Activated gamma-delta T cell treated with Interleukin-2 at 50 U/mL for 16 hours (primary cell): Measurements from ENCODE around the gene AGPAT2.
A peak's percentile ranks its signal among the peaks of the same experiment; 100 is the strongest.

Experiments used
- DNase-seq: peaks from one replicate; pipeline ENCODE4 v3.0.0-alpha.2; 2020

Gene AGPAT2

DNA sequence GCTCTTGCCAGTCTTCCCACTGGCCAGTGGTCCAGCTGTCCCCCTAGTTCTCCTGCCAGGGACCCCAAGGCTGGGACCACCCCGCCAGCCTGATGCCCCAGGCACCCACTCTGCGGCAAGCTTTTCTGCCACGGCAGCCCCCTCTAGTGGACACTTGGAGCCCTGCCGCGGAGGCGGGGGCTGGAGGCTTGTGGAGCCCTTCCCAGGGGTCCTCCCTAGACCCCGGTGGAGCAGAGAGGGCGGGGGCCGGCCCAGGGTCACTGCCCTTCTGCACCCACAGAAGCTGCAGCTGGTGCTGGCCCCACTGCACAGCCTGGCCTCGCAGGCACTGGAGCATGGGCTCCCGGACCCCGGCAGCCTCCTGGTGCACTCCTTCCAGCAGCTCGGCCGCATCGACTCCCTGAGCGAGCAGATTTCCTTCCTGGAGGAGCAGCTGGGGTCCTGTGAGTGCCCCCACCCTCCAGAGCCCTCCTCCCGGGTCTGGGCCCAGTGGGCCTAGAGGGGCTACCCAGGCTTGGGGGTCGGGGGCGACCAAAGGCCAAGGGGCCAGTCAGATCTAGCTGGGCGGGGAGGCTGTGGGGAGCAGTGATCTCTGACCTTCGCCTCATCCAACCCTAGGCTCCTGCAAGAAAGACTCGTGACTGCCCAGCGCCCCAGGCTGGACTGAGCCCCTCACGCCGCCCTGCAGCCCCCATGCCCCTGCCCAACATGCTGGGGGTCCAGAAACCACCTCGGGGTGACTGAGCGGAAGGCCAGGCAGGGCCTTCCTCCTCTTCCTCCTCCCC lies 15.4 kb downstream of the AGPAT2 start:
- DNase-seq: peak; percentile 30

- DNase-seq: no peak
Measured at GRCh38 chr9:136671254-136671614, 16.0 kb downstream of the AGPAT2 start.

- no peak for DNase-seq
Measured at GRCh38 chr9:136670576-136671253, 16.5 kb downstream of the AGPAT2 start.

DNA sequence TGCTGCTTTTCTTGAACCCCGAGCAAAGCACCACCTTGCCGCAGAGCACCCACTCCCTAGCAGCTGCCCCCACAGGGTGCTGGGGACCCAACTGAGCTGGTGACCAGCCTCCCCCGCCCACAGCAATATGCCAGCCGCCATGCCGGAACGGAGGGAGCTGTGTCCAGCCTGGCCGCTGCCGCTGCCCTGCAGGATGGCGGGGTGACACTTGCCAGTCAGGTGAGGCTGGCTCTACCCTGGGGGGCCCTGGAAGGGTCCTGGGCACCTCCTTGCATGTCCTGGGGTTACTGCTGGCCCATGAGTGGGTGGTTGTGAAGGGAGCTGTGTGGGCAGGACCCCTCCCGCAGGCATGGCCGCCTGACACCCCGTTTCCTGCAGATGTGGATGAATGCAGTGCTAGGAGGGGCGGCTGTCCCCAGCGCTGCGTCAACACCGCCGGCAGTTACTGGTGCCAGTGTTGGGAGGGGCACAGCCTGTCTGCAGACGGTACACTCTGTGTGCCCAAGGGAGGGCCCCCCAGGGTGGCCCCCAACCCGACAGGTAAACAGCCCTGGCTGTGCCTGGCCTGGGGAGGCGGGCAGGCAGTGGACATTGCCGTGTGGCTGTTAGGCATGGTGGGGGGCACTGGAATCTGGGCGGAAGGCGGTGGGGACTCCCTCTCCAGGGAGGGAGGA lies 17.3 kb downstream of the AGPAT2 start:
- no peak for DNase-seq

GRCh38 chr9:136668983-136669790 lies 18.1 kb downstream of the AGPAT2 start:
- DNase-seq: no peak

DNA sequence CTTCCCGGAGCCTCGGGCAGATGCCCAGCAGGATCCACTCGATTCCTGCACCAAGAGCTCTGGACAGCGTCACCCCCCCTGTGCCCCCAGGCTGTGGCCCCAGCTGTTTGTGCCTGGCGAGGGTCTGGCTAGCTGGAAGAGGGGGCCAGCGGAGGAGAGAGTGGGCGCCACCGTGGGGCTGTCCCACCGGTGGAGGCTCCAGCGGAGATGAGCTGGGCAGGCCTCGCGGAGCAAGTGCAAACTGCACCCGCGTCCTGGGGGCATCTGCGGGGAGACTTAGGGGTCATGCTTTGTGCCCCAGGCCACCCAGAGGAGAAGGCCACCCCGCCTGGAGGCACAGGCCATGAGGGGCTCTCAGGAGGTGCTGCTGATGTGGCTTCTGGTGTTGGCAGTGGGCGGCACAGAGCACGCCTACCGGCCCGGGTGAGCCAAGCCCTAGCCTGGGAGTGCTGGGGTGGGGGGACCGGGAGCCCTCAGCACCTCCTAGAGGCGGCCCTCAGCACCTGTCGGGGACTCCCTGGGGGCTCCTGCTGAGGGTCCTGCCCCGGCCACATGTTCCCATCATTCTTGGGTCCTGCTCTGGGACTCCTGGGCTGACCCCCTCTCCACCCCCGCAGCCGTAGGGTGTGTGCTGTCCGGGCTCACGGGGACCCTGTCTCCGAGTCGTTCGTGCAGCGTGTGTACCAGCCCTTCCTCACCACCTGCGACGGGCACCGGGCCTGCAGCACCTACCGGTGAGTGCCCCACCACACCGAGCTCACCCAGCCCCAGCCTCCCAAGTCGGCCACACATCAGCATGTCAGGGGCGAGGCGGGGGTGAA lies 19.1 kb downstream of the AGPAT2 start:
- DNase-seq: no peak

GRCh38 chr9:136667214-136667939 lies 19.9 kb downstream of the AGPAT2 start:
- no peak for DNase-seq

DNA sequence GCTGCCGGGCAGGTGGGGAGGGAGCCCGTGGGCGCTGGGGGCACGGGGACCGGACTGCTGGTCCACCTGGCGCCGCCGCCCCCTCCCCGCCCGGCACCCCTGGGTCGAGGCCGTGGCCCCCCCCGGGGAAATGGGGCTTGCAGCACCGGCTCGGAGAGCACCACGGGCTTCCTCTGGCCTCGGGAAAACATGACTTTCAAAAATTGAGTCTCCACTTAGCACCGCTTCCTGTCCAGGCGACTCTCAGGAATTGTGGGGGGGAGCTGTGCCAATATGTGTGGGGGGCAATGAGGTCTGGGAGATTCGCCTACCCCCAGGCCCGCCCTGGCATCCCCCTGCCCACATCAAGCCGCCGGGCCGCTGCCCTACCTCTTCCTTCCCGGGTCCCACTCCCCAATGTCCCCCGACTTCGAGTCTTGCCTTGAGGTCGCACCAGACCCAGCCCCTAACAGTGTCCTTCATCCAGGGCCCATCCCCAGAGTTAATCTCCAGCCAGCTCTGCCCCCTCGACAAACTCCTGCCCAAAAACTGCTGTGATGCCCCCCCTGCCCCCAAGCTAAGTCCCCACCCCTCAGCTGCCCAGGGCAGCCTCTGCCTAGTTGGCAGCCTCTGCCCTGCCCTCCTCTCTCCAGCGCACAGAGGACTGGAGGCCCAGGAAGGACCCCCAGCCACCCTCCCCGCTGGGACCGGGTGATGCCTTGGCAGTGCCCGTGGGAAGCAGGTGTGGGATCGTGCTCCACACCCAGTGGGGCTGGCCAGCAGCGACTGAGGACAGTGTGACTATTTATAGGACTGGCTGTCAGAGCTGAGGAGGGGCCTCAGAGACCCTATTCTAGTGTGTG lies 20.7 kb downstream of the AGPAT2 start:
- no peak for DNase-seq

DNA sequence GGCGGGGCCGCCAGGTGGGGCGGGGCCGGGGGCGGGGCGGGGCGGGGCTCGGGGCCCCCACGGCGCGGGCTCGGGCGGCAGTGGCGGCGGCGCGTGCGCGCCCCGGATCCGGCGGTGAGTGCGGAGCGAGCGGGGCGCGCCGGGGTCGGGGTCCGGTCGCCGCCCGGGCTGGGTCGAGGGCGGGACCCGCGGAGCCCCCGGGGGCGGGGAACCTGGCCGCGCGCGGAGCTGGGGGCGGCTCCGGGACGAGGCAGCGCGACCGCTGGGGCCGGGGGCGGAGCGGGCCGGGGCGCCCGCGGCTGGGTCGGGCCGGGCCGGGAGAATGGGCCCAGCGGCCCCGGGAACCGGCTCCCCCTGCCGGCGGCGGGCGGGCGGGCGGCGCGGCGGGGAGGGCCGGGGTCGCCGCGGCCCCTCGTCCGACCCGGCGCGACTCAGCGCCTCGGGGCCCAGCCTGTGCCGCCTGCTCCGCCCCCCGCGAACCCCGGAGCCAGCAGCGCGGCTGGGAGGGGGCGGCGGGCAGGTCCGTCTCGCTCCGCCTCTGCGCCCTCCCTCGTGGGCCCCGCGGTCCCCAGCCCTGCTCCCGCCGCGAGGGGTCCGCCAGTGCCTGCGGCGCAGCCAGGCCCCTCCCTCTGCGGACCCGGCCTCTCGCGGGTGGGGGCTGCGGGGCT lies 21.4 kb downstream of the AGPAT2 start:
- DNase-seq: no peak

DNA sequence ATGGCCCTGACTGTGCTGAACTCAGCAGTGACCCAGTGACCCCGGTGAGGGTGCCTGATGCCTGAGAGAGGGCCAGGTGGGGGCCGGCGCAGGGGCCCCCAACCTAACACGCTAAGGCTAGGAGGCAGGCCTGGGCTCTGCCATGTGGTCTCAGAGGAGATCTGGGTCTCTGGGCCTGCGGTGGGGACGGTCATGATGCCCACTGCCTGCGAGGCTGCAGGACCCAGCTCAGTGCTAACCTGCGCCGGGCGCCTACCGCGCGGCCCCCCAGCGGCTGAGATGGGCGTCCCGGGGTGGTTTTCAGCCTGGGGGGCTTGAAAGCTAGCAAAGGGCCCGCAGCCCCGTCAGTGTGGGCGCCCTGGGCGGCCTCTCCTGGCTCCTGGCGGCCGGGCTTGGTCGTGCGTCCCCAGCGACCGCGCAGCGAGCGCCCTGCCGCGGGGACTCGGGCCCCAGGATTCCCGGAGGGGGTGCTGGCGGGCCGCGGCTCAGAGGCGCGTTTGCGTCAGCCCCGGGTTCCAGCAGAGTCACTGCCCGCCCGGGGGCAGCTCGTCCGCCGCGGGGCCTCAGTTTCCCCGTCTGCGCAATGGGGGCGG lies 22.1 kb downstream of the AGPAT2 start:
- no peak for DNase-seq

DNA sequence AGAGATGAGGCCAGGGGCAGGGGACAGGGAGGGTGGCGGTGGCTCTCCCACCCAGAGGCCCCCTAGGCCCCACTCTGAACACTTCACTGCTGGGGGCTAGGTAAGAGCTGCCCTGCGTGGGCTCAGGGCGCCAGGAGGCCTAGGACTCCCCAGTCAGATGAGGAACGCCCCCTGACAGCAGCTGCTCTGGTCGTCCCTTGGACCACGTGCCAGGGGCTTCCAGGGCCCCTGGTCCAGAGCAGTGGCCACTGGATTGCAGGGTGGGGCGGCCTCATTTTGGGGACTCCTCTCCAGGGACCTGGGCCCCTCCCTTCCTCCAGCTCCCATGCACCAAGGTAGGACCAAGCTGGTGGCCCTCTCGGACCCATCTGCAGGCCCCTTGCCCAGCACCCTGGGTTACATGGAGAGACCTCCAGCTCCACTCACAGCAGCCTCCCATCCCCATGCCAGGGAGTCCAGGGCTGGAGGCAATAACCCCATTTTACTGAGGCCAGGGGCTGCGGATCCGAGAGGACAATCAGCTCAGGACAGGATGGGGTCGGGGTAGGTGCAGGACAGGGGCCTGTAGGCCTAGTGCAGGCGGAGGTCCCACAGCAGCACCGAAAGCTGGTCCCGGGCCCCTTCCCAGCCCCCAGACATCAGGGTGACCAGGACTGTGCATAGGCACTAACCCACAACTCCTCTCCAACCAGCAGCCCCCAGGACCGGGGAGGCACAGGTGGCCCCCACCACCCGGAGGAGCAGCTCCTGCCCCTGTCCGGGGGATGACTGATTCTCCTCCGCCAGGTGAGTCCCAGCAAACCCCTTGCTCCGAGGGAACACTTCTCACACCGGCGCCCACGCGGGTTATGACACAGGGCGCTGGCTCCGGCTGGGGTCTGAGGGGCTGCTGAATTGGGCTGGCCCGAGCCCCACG lies 23.0 kb downstream of the AGPAT2 start:
- DNase-seq: no peak

GRCh38 chr9:136662656-136663581 lies 24.3 kb downstream of the AGPAT2 start, which contains the start of gene EGFL7:
Gene EGFL7, plus strand, starts transcription at chr9:136662916. Its CDS starts 5,367 bp downstream, at chr9:136668283.
- DNase-seq: no peak

GRCh38 chr9:136662326-136662655 lies 25.0 kb downstream of the AGPAT2 start:
- no peak for DNase-seq

DNA sequence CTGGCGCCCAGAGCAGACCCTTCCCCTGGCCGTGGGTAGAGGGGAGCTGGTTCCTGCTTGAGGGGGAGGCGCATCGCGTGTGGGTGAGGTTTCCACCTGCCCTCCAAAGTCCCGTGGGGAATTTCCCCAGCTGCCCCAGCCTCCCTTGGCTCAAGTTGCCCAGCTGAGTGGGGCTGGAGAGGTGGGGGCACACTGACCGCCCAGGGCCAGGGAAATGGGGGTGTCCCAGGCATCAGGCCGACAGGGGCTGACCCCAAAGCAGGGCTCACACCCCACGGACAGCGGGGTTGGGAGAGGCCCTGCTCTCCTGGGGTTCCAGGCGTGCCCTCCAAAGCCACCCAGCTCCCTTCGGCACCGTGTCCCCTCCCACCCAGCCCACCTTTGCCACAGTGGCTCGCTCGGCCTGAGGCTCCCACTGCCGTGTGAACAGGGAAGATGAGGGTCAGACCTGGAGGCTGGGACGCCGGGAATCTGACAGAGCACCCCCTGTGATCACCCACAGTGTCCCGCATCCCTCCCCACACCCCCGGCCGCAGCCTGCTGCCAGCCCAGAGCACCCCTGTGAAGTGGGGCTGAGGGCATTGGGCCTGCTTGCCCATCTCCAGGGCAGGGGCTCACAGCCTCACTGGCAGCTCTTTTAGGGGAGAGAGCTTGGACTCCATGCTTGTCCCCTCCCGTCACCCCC lies 25.5 kb downstream of the AGPAT2 start:
- DNase-seq: no peak

GRCh38 chr9:136660971-136661550 lies 26.2 kb downstream of the AGPAT2 start:
- no peak for DNase-seq
